ENCODE results near the gene GABRD. TPM values are rescaled to one million over a fixed set of nuclear protein-coding genes. Genes with fewer than 3 reads are reported as not detected.

Gene GABRD
- total and polyA plus RNA-seq, 12 donors = 0.30 to 1.1 (median 0.49) TPM; not detected in 2

DNA sequence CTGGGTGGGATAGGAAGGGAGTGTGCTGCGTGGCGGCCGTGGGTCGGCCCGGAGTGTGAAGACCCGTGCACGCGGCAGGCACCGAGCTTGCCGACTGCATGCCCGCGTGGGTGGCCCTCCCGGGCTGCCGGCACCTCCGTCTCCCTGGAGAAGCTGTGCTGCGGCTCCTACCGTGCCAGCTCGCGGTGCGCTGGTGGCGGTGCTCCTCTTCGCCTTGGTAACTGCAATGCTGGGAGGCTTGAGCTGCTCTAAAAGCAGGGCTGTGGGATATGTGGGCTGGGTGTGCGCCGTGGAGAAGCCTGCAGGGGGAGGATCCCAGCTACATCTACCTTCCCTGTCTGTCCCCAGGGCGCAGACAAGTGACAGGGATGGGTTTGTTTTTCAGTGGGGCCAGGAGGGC lies 2.4 kb downstream of the GABRD start:
- WGBS, 2 donors = 87 to 88% methylated on average over 22 to 25 of the region's 25 CpGs

DNA sequence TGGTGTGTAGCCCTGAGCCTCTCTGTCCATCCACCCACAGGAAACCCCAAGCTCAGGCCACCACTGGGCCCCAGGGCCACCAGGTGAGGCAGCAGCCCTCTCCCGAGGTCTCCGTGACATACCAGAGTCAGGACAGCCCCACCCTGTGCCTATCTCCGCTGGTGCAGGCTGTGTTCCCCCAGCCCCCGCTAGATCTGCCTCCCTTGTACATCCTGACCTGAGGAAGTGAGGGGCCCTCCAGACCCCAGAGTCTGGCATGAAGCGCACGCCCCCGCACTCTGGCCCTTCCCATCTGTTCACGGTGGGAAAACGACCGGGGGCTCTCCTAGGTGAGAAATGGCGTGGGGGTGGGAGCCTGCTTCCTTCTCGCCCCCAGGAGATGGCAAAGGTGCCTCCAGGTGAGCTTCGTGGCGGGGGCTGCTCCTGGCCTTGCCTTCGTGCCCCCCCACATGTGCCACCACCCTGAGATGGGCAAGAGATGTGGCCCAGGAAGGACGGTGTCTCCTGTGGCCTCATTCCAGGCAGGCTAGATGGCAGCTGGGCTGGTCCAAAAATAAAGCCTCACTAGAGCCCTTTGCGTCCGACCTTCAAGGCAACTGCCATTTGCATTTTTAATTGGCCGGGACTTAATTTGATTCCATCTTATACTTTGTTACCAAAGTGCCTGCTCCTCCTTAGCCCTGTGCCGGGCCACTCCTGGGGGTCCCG lies 3.1 kb downstream of the GABRD start:
- intact Hi-C loops (cut with DNase I) = no loop called here
- 73 to 78% methylated on average over 21 of the region's 21 CpGs for WGBS, 2 donors
- Histone ChIP-seq H3K4me3 (no peak overlapping the region), H3K9me3 (no peaks in the 10 kb centered on the region), H3K4me1 (peaks cover 0 to 33% (median 22%) of the 10 kb centered on the region in 9 donors), H3K27ac (no peak overlapping the region), H3K36me3 (no peaks in the 10 kb centered on the region), H3K27me3 (peaks cover 12 to 64% (median 59%) of the 10 kb centered on the region in 7 donors)
- ATAC-seq = no peak
- DNase-seq = no peak
- TF ChIP-seq, protein P1, sequence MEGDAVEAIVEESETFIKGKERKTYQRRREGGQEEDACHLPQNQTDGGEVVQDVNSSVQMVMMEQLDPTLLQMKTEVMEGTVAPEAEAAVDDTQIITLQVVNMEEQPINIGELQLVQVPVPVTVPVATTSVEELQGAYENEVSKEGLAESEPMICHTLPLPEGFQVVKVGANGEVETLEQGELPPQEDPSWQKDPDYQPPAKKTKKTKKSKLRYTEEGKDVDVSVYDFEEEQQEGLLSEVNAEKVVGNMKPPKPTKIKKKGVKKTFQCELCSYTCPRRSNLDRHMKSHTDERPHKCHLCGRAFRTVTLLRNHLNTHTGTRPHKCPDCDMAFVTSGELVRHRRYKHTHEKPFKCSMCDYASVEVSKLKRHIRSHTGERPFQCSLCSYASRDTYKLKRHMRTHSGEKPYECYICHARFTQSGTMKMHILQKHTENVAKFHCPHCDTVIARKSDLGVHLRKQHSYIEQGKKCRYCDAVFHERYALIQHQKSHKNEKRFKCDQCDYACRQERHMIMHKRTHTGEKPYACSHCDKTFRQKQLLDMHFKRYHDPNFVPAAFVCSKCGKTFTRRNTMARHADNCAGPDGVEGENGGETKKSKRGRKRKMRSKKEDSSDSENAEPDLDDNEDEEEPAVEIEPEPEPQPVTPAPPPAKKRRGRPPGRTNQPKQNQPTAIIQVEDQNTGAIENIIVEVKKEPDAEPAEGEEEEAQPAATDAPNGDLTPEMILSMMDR (IDR thresholded peaks at IDR 0.05) = no peak

More for the DNA sequence above, 2.4 kb downstream of the GABRD start:
- ATAC-seq = no peak
- intact Hi-C loops (cut with DNase I) = no loop called here
- TF ChIP-seq, protein P1 (IDR thresholded peaks at IDR 0.05) = no peak
- DNase-seq = no peak
- Histone ChIP-seq H3K9me3 (no peaks in the 10 kb centered on the region), H3K36me3 (no peaks in the 10 kb centered on the region), H3K27ac (no peak overlapping the region), H3K27me3 (peaks cover 12 to 70% (median 61%) of the 10 kb centered on the region in 7 donors), H3K4me1 (peaks cover 0 to 32% (median 22%) of the 10 kb centered on the region in 9 donors), H3K4me3 (no peak overlapping the region)

DNA sequence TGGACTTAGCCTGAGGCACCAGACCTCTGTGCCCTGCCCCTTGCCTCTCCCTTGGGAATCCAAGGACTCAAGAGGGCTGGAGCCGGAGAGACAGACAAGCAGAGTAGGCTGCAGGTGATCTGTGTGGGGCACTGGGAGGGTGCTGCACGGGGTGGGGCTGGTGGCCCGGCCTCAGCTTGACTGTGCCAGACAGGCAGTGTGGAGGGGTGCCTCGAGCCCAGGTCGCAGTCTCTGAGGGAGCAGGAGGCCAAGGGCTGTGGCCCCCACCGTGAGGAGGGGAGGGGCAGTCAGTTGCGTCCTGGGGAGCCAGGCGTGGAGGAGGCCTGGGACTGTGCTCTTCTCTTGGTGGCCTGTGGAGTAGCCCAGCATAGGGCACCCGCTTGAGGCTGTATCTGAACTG lies 4.0 kb downstream of the GABRD start:
- WGBS, 2 donors = 84 to 86% methylated on average over 9 of the region's 9 CpGs
- no peak for DNase-seq

GRCh38 chr1:2024451-2024850 lies 5.3 kb downstream of the GABRD start:
- DNase-seq (no peak), ATAC-seq (no peak)
- H3K9me3 ChIP-seq = no peaks in the 10 kb centered on the region
- no peaks in the 10 kb centered on the region for H3K36me3 ChIP-seq
- H3K27me3 ChIP-seq = peaks cover 10 to 52% (median 41%) of the 10 kb centered on the region in 7 donors
- no peak overlapping the region for H3K27ac ChIP-seq
- 89 to 91% methylated on average over 10 of the region's 10 CpGs for WGBS, 2 donors
- peaks cover 0 to 25% (median 15%) of the 10 kb centered on the region in 9 donors for H3K4me1 ChIP-seq
- TF ChIP-seq, protein P1 (IDR thresholded peaks at IDR 0.05) = no peak
- no peak overlapping the region for H3K4me3 ChIP-seq
- intact Hi-C loops (cut with DNase I) = no loop called here

More for the DNA sequence above, 4.0 kb downstream of the GABRD start:
- Histone ChIP-seq H3K4me3 (no peak overlapping the region), H3K27ac (no peak overlapping the region), H3K27me3 (peaks cover 12 to 60% (median 49%) of the 10 kb centered on the region in 7 donors), H3K4me1 (peaks cover 0 to 32% (median 22%) of the 10 kb centered on the region in 9 donors), H3K9me3 (no peaks in the 10 kb centered on the region), H3K36me3 (no peaks in the 10 kb centered on the region)
- TF ChIP-seq, protein P1 (IDR thresholded peaks at IDR 0.05) = no peak
- ATAC-seq = no peak
- intact Hi-C loops (cut with DNase I) = no loop called here
